ENCODE data around the gene UNC5C.

DNA sequence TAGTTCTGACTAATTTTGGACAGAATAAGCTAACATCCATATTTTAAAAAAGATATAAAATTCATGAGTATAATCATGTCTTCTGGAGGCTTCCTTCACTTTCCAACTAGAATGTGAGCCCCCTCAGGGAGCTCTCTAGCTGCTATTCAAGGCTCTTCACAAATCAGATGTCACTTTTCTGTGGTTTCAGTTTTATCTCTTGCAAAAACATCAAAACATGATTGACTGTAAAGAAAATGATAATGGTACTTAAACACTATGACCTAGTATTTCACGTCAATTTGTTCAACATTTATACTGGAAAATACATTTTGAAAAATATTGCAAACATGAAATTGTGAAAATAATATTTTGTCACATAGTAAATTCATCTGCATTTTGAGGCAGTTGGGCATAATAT, 234.2 kb downstream of the UNC5C start:
- TF ChIP-seq, protein P1, sequence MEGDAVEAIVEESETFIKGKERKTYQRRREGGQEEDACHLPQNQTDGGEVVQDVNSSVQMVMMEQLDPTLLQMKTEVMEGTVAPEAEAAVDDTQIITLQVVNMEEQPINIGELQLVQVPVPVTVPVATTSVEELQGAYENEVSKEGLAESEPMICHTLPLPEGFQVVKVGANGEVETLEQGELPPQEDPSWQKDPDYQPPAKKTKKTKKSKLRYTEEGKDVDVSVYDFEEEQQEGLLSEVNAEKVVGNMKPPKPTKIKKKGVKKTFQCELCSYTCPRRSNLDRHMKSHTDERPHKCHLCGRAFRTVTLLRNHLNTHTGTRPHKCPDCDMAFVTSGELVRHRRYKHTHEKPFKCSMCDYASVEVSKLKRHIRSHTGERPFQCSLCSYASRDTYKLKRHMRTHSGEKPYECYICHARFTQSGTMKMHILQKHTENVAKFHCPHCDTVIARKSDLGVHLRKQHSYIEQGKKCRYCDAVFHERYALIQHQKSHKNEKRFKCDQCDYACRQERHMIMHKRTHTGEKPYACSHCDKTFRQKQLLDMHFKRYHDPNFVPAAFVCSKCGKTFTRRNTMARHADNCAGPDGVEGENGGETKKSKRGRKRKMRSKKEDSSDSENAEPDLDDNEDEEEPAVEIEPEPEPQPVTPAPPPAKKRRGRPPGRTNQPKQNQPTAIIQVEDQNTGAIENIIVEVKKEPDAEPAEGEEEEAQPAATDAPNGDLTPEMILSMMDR (conservative IDR thresholded peaks at IDR 0.05 in 1 of 2, IDR thresholded peaks at IDR 0.05 in 1 of 2; ENCODE audit: low read depth in 1 of 2, low read length in 2 of 2) = no peak
- no peak for TF ChIP-seq EZH2 (IDR thresholded peaks at IDR 0.05; ENCODE audit: low read length, missing control alignments)

Data from fibroblast of lung (primary cell).